T-helper 1 cell treated with Interleukin-12 subunit alpha and Interleukin-12 subunit beta and Interleukin-4 antibody, amounts not matched to agents 30 ng/mL and 1 ng/mL, for 36 hours (primary cell): ENCODE data around the gene KLHL24. TPM values are rescaled to one million over a fixed set of nuclear protein-coding genes. Genes with fewer than 3 reads are reported as not detected.

Experiments used
- total RNA-seq: library from RNA; stranded (reverse); gene quantifications from 2 replicates; pipeline ENCODE4 v1.2.3, GENCODE V29; 2022

KLHL24 gene
- total RNA-seq, 1 donor from 2014 or later = 20.5 TPM

Other genes starting within 250 kb of the KLHL24 start
- gene MCF2L2, start 207.0 kb upstream of the KLHL24 start, total RNA-seq = 3.8 and 3.9 TPM in 2 replicates
- gene KLHL6, start 79.9 kb upstream of the KLHL24 start, total RNA-seq = 35.1 and 36.0 TPM in 2 replicates
- 44.5 and 45.0 TPM in 2 replicates for gene YEATS2, start 62.2 kb downstream of the KLHL24 start, total RNA-seq
- gene MAP6D1, start 190.0 kb downstream of the KLHL24 start, total RNA-seq = 0.76 and 1.1 TPM in 2 replicates
- gene PARL, start 249.3 kb downstream of the KLHL24 start, total RNA-seq = 51.4 and 56.0 TPM in 2 replicates